Bronchial epithelial cell (primary cell): ENCODE measurements around the gene ZNF516. TPM values are rescaled to one million over a fixed set of nuclear protein-coding genes. Genes with fewer than 3 reads are reported as not detected.

Source experiments
- DNase-seq: peaks from one replicate; pipeline ENCODE4 v3.0.0-alpha.2; 2010; ENCODE audit warnings: low read depth
- FAIRE-seq: peaks from 2 replicates; lab custom pipeline; 2011; peaks lifted over from hg19 to GRCh38; lab: Jason Lieb, UNC
- H3K27me3 ChIP-seq: 2 replicates; pipeline ENCODE4 v1.5.1; 2011; ENCODE audit warnings: low read length; ENCODE audit not compliant: control insufficient read depth, insufficient read depth
- H3K36me3 ChIP-seq: 2 replicates; pipeline ENCODE4 v1.5.1; 2011; ENCODE audit warnings: low read length; ENCODE audit not compliant: control insufficient read depth, insufficient read depth
- H3K4me3 ChIP-seq: 2 replicates; pipeline ENCODE4 v1.5.1; 2011; ENCODE audit warnings: mild to moderate bottlenecking, low read depth, low read length, control low read depth
- CTCF ChIP-seq: IDR thresholded peaks from 2 replicates; pipeline ENCODE4 v1.5.1; 2011; ENCODE audit warnings: mild to moderate bottlenecking, moderate library complexity, low read length, control low read depth, inconsistent platforms; ENCODE audit not compliant: insufficient read depth, severe bottlenecking
- total RNA-seq: library from RNA; depleted of rRNA; stranded (reverse); fragments of >200 nt; gene quantifications from 2 replicates; pipeline ENCODE4 v1.2.1, GENCODE V29; 2014

Gene ZNF516
- total RNA-seq, 1 donor from 2014 or later = 16.6 TPM

- peaks cover 3% of the 10 kb centered on the region for H3K36me3 ChIP-seq
- DNase-seq = no peak
- no peaks in the 10 kb centered on the region for H3K27me3 ChIP-seq
- no peak for TF ChIP-seq CTCF
- no peak overlapping the region for H3K4me3 ChIP-seq
- no peak for FAIRE-seq
Measured at GRCh38 chr18:76483780-76484179, 11.3 kb downstream of the ZNF516 start.

GRCh38 chr18:76482971-76483691 lies 11.9 kb downstream of the ZNF516 start:
- Histone ChIP-seq H3K4me3 (no peak overlapping the region), H3K27me3 (no peaks in the 10 kb centered on the region), H3K36me3 (peaks cover 3% of the 10 kb centered on the region)
- no peak for TF ChIP-seq CTCF
- FAIRE-seq (peak; percentile 52), DNase-seq (no peak)

- Histone ChIP-seq H3K4me3 (no peak overlapping the region), H3K27me3 (no peaks in the 10 kb centered on the region), H3K36me3 (peaks cover 3% of the 10 kb centered on the region)
- DNase-seq = no peak
- no peak for FAIRE-seq
- no peak for TF ChIP-seq CTCF
Measured at GRCh38 chr18:76482267-76482666, 12.8 kb downstream of the ZNF516 start.

GRCh38 chr18:76480913-76481312 lies 14.1 kb downstream of the ZNF516 start:
- Histone ChIP-seq H3K27me3 (no peaks in the 10 kb centered on the region), H3K36me3 (peaks cover 3% of the 10 kb centered on the region), H3K4me3 (no peak overlapping the region)
- FAIRE-seq = no peak
- TF ChIP-seq CTCF = peak; percentile 12
- no peak for DNase-seq

- DNase-seq = no peak
- peaks cover 3% of the 10 kb centered on the region for H3K36me3 ChIP-seq
- TF ChIP-seq CTCF = no peak
- no peaks in the 10 kb centered on the region for H3K27me3 ChIP-seq
- FAIRE-seq = peak; percentile 43
- H3K4me3 ChIP-seq = no peak overlapping the region
Measured at GRCh38 chr18:76479351-76480238, 15.4 kb downstream of the ZNF516 start.
